SU-DHL-6 (cell line): Measurements from ENCODE around the gene KYAT1.
A peak's percentile ranks its signal among the peaks of the same experiment; 100 is the strongest.
"Not testable (repeated sequence)": the region's sequence is repeated elsewhere in the genome, so short reads cannot be mapped to it uniquely, and the experiment has no call there.

Experiments
- H2AFZ ChIP-seq: fragments of 200-600 bp; sonication (generic); 2 replicates; pipeline ENCODE4 v1.6.1; 2014; ENCODE audit warnings: low read depth, mild to moderate bottlenecking, moderate library complexity, mixed read lengths, antibody characterized with exemption, low read length; ENCODE audit not compliant: severe bottlenecking
- H3F3A ChIP-seq: fragments of 200-600 bp; shearing (Covaris generic); 2 replicates; pipeline ENCODE4 v1.6.0; 2016; ENCODE audit warnings: antibody characterized with exemption, mild to moderate bottlenecking; ENCODE audit not compliant: insufficient read depth
- H3K27ac ChIP-seq: fragments of 200-600 bp; sonication (generic); 2 replicates; pipeline ENCODE4 v1.5.1; 2016; ENCODE audit warnings: low read depth, mild to moderate bottlenecking, low read length, moderate library complexity, mixed read lengths
- H3K27me3 ChIP-seq: fragments of 200-600 bp; sonication (generic), shearing (Covaris generic); 2 replicates; pipeline ENCODE4 v1.6.0; 2014; ENCODE audit warnings: mild to moderate bottlenecking, low read length
- H3K36me3 ChIP-seq: fragments of 200-600 bp; sonication (generic); 2 replicates; pipeline ENCODE4 v1.6.1; 2014; ENCODE audit warnings: mild to moderate bottlenecking, low read length, mixed read lengths
- H3K4me2 ChIP-seq: fragments of 300-600, 200-600 bp; shearing (Covaris generic), sonication (generic); 2 replicates; pipeline ENCODE4 v1.6.0; 2014; ENCODE audit warnings: low read length, low read depth, mild to moderate bottlenecking; ENCODE audit not compliant: poor library complexity, severe bottlenecking
- H3K4me3 ChIP-seq: fragments of 200-600 bp; sonication (generic); 2 replicates; pipeline ENCODE4 v1.5.1; 2014; ENCODE audit warnings: antibody characterized with exemption, low read length, mild to moderate bottlenecking, mixed read lengths; ENCODE audit not compliant: insufficient read depth, poor library complexity, severe bottlenecking
- H3K79me2 ChIP-seq: fragments of 200-600 bp; sonication (generic); 2 replicates; pipeline ENCODE4 v1.6.1; 2014; ENCODE audit warnings: mild to moderate bottlenecking, low read length, moderate library complexity; ENCODE audit not compliant: insufficient read depth
- H3K9ac ChIP-seq: fragments of 200-600 bp; sonication (generic); 2 replicates; pipeline ENCODE4 v1.7.0; 2014; ENCODE audit warnings: mild to moderate bottlenecking, low read length
- H3K9me2 ChIP-seq: fragments of 200-600 bp; sonication (generic); replicated peaks from 2 replicates; pipeline ENCODE4 v1.6.1; 2014; ENCODE audit warnings: low read length; ENCODE audit not compliant: insufficient read depth
- H3K9me3 ChIP-seq: fragments of 200-600 bp; sonication (generic); 2 replicates; pipeline ENCODE4 v1.6.1; 2014; ENCODE audit warnings: low read length, mixed read lengths; ENCODE audit not compliant: insufficient read depth
- H4K20me1 ChIP-seq: fragments of 200-600 bp; sonication (generic); 2 replicates; pipeline ENCODE4 v1.6.1; 2014; ENCODE audit warnings: low read depth, mild to moderate bottlenecking, antibody characterized with exemption, low read length, moderate library complexity, mixed read lengths
- CTCF ChIP-seq: fragments of 200-600 bp; sonication (generic); IDR thresholded peaks from one replicate; pipeline ENCODE4 v1.5.1; 2017; ENCODE audit warnings: antibody characterized with exemption, mild to moderate bottlenecking, low read length, moderate library complexity; ENCODE audit not compliant: insufficient read depth, poor library complexity, severe bottlenecking
- EZH2phosphoT487 ChIP-seq: fragments of 200-600 bp; sonication (generic), shearing (Covaris generic); conservative IDR thresholded peaks from 2 replicates; pipeline ENCODE4 v1.6.1; 2018; ENCODE audit warnings: mild to moderate bottlenecking, antibody characterized with exemption, low read length, moderate library complexity, mixed read lengths

KYAT1 gene

GRCh38 chr9:128884164-128884563, 2.4 kb upstream of the KYAT1 start:
- Histone ChIP-seq H3K79me2 (peaks cover 82% of the 10 kb centered on the region), H3K4me3 (no peak overlapping the region), H3K27ac (no peak overlapping the region), H3K4me2 (peak overlapping the region; percentile 85), H3K27me3 (no peaks in the 10 kb centered on the region), H2AFZ (no peak overlapping the region), H3F3A (peaks cover 20% of the 10 kb centered on the region), H3K9me2 (no peaks in the 10 kb centered on the region), H3K9me3 (no peaks in the 10 kb centered on the region), H4K20me1 (no peaks in the 10 kb centered on the region), H3K36me3 (no peaks in the 10 kb centered on the region), H3K9ac (peak overlapping the region; percentile 97; the same call in 1 of the 2 replicates)
- TF ChIP-seq CTCF (no peak), EZH2phosphoT487 (no peak)

GRCh38 chr9:128882677-128883603, 1.2 kb upstream of the KYAT1 start:
- no peak for TF ChIP-seq CTCF
- no peak for TF ChIP-seq EZH2phosphoT487
- H3K27me3 ChIP-seq, result no peaks in the 10 kb centered on the region
- peak overlapping the region; percentile 97 for H3K27ac ChIP-seq
- H3K4me2 ChIP-seq, result peak overlapping the region; percentile 85
- no peaks in the 10 kb centered on the region for H4K20me1 ChIP-seq
- no peaks in the 10 kb centered on the region for H3K9me3 ChIP-seq
- peaks cover 20% of the 10 kb centered on the region for H3F3A ChIP-seq
- H3K36me3 ChIP-seq, result no peaks in the 10 kb centered on the region
- peak overlapping the region; percentile 97 for H3K9ac ChIP-seq
- peak overlapping the region; percentile 88 for H3K4me3 ChIP-seq
- peaks cover 80% of the 10 kb centered on the region for H3K79me2 ChIP-seq
- H2AFZ ChIP-seq, result no peak overlapping the region
- no peaks in the 10 kb centered on the region for H3K9me2 ChIP-seq

GRCh38 chr9:128877852-128878251, 3.9 kb downstream of the KYAT1 start:
- Histone ChIP-seq H3K27me3 (no peaks in the 10 kb centered on the region), H3K9me2 (no peaks in the 10 kb centered on the region), H3K27ac (no peak overlapping the region), H3F3A (peaks cover 20% of the 10 kb centered on the region), H3K36me3 (no peaks in the 10 kb centered on the region), H3K4me3 (no peak overlapping the region), H3K79me2 (peaks cover 68% of the 10 kb centered on the region), H3K4me2 (no peak overlapping the region), H2AFZ (no peak overlapping the region), H3K9ac (no peak overlapping the region), H3K9me3 (no peaks in the 10 kb centered on the region), H4K20me1 (no peaks in the 10 kb centered on the region)
- TF ChIP-seq EZH2phosphoT487, result no peak
- TF ChIP-seq CTCF, result no peak

GRCh38 chr9:128870941-128871265, 10.8 kb downstream of the KYAT1 start:
- H3K36me3 ChIP-seq, H3K27ac ChIP-seq, H3K27me3 ChIP-seq, H3F3A ChIP-seq, H4K20me1 ChIP-seq, H3K4me3 ChIP-seq, H3K4me2 ChIP-seq, H3K9me2 ChIP-seq, H2AFZ ChIP-seq, H3K9me3 ChIP-seq, H3K9ac ChIP-seq: not testable (repeated sequence)
- peaks cover 44% of the 10 kb centered on the region for H3K79me2 ChIP-seq
